ENCODE data around the gene MRGPRE. TPM values are rescaled to one million over a fixed set of nuclear protein-coding genes. Genes with fewer than 3 reads are reported as not detected.

The MRGPRE gene
- total RNA-seq, 2 donors from 2014 or later = not detected

GRCh38 chr11:3229673-3230630 lies 2.3 kb downstream of the MRGPRE start:
- H3K9me3 Mint-ChIP-seq = no peaks in the 10 kb centered on the region
- no peak for ATAC-seq
- H3K36me3 Mint-ChIP-seq = no peaks in the 10 kb centered on the region
- no peak overlapping the region for H3K27ac Mint-ChIP-seq
- no peak for DNase-seq (ENCODE audit: low spot score in 2 of 2)

GRCh38 chr11:3228445-3228829 lies 3.8 kb downstream of the MRGPRE start:
- no peak overlapping the region for H3K27ac Mint-ChIP-seq
- no peak for ATAC-seq
- H3K36me3 Mint-ChIP-seq = no peaks in the 10 kb centered on the region
- no peak for DNase-seq (ENCODE audit: low spot score in 2 of 2)
- H3K9me3 Mint-ChIP-seq = no peaks in the 10 kb centered on the region

GRCh38 chr11:3227568-3228444 lies 4.4 kb downstream of the MRGPRE start:
- H3K9me3 Mint-ChIP-seq = no peaks in the 10 kb centered on the region
- ATAC-seq (no peak), DNase-seq (ENCODE audit: low spot score in 2 of 2) (no peak)
- H3K36me3 Mint-ChIP-seq = no peaks in the 10 kb centered on the region
- H3K27ac Mint-ChIP-seq = no peak overlapping the region

- no peak for ATAC-seq
- no peak for DNase-seq (ENCODE audit: low spot score in 2 of 2)
- Mint-ChIP-seq H3K27ac (peak overlapping the region in 1 of 2 donors; percentile 16), H3K36me3 (no peaks in the 10 kb centered on the region), H3K9me3 (no peaks in the 10 kb centered on the region)
Measured at GRCh38 chr11:3226846-3227567, 5.2 kb downstream of the MRGPRE start.

- Mint-ChIP-seq H3K36me3 (no peaks in the 10 kb centered on the region), H3K27ac (peak overlapping the region in 1 of 2 donors; percentile 16), H3K9me3 (no peaks in the 10 kb centered on the region)
- ATAC-seq (no peak), DNase-seq (ENCODE audit: low spot score in 2 of 2) (no peak)
Measured at GRCh38 chr11:3225826-3226750, 6.1 kb downstream of the MRGPRE start.

- H3K27ac Mint-ChIP-seq = no peak overlapping the region
- no peaks in the 10 kb centered on the region for H3K36me3 Mint-ChIP-seq
- DNase-seq (ENCODE audit: low spot score in 2 of 2) (peak in 1 of 2 donors; percentile 45), ATAC-seq (no peak)
- H3K9me3 Mint-ChIP-seq = no peaks in the 10 kb centered on the region
Measured at GRCh38 chr11:3225159-3225758, 7.0 kb downstream of the MRGPRE start.

GRCh38 chr11:3224401-3225057 lies 7.7 kb downstream of the MRGPRE start:
- no peak overlapping the region for H3K27ac Mint-ChIP-seq
- no peaks in the 10 kb centered on the region for H3K9me3 Mint-ChIP-seq
- no peaks in the 10 kb centered on the region for H3K36me3 Mint-ChIP-seq
- DNase-seq (ENCODE audit: low spot score in 2 of 2) (no peak), ATAC-seq (no peak)

- DNase-seq (ENCODE audit: low spot score in 2 of 2) = no peak
- H3K27ac Mint-ChIP-seq = no peak overlapping the region
- H3K36me3 Mint-ChIP-seq = no peaks in the 10 kb centered on the region
- no peaks in the 10 kb centered on the region for H3K9me3 Mint-ChIP-seq
- no peak for ATAC-seq
Measured at GRCh38 chr11:3223932-3224381, 8.3 kb downstream of the MRGPRE start.

GRCh38 chr11:3222941-3223915 lies 9.0 kb downstream of the MRGPRE start:
- Mint-ChIP-seq H3K9me3 (no peaks in the 10 kb centered on the region), H3K36me3 (no peaks in the 10 kb centered on the region), H3K27ac (no peak overlapping the region)
- ATAC-seq = peak in 1 of 2 donors; percentile 32
- DNase-seq (ENCODE audit: low spot score in 2 of 2) = peak in 1 of 2 donors; percentile 49

GRCh38 chr11:3222003-3222855 lies 10.0 kb downstream of the MRGPRE start:
- H3K36me3 Mint-ChIP-seq = no peaks in the 10 kb centered on the region
- no peak overlapping the region for H3K27ac Mint-ChIP-seq

GRCh38 chr11:3221408-3222002 lies 10.7 kb downstream of the MRGPRE start:
- no peaks in the 10 kb centered on the region for H3K9me3 Mint-ChIP-seq
- H3K36me3 Mint-ChIP-seq = no peaks in the 10 kb centered on the region
- no peak for ATAC-seq
- DNase-seq (ENCODE audit: low spot score in 2 of 2) = no peak
- no peak overlapping the region for H3K27ac Mint-ChIP-seq

More at GRCh38 chr11:3222003-3222855, 10.0 kb downstream of the MRGPRE start:
- H3K9me3 Mint-ChIP-seq = no peaks in the 10 kb centered on the region
- ATAC-seq (no peak), DNase-seq (ENCODE audit: low spot score in 2 of 2) (peak in 1 of 2 donors; percentile 38)

- ATAC-seq (no peak), DNase-seq (ENCODE audit: low spot score in 2 of 2) (peak in 1 of 2 donors; percentile 45)
- Mint-ChIP-seq H3K27ac (no peak overlapping the region), H3K9me3 (no peaks in the 10 kb centered on the region), H3K36me3 (no peaks in the 10 kb centered on the region)
Measured at GRCh38 chr11:3220521-3221407, 11.5 kb downstream of the MRGPRE start.

All from activated naive CD4-positive, alpha-beta T cell treated with anti-CD3 and anti-CD28 coated beads, Interleukin-2, amount 50 U/mL, for 72 hours (primary cell).